Kidney (tissue), 14 donors: ENCODE data around the gene RTL5. TPM values are rescaled to one million over a fixed set of nuclear protein-coding genes. Genes with fewer than 3 reads are reported as not detected.

ENCODE experiments used
- DNase-seq, 5 donors: peaks; one replicate each; pipeline ENCODE4 v3.0.0-alpha.2; 2013 to 2020
- FAIRE-seq: peaks from 2 replicates; lab custom pipeline; 2012; peaks lifted over from hg19 to GRCh38; lab: Jason Lieb, UNC
- H3K27ac ChIP-seq, 2 donors: one replicate each; pipeline ENCODE4 v1.7.0; 2013; ENCODE audit warnings: low read depth in 2 of 2, low read length in 2 of 2, inconsistent platforms in 1 of 2
- H3K27me3 ChIP-seq: one replicate; pipeline ENCODE4 v1.7.1; 2013; ENCODE audit warnings: low read length, inconsistent platforms; ENCODE audit not compliant: control insufficient read depth, insufficient read depth
- H3K36me3 ChIP-seq, 3 donors: one replicate each; pipeline versions ENCODE4 v1.7.0 to v1.7.1; 2013; ENCODE audit warnings: low read length in 3 of 3, control low read depth in 1 of 3, inconsistent platforms in 1 of 3; ENCODE audit not compliant: insufficient read depth in 3 of 3, control insufficient read depth in 2 of 3
- H3K4me1 ChIP-seq, 3 donors: one replicate each; pipeline versions ENCODE4 v1.7.0 to v1.7.1; 2013; ENCODE audit warnings: low read length in 3 of 3, inconsistent platforms in 1 of 3, low read depth in 1 of 3; ENCODE audit not compliant: control insufficient read depth in 2 of 3, insufficient read depth in 2 of 3
- H3K4me3 ChIP-seq, 3 donors: one replicate each; pipeline versions ENCODE4 v1.7.0 to v1.8.1; 2013; ENCODE audit warnings: low read length in 3 of 3, control low read depth in 1 of 3, inconsistent platforms in 1 of 3
- H3K9ac ChIP-seq, 3 donors: one replicate each; pipeline versions ENCODE4 v1.7.0 to v1.7.1; 2013; ENCODE audit warnings: low read length in 3 of 3, control low read depth in 1 of 3, inconsistent platforms in 1 of 3
- H3K9me3 ChIP-seq, 3 donors: one replicate each; pipeline versions ENCODE4 v1.7.0 to v1.7.1; 2013; ENCODE audit warnings: low read length in 3 of 3, control low read depth in 1 of 3, inconsistent platforms in 1 of 3; ENCODE audit not compliant: control insufficient read depth in 2 of 3, insufficient read depth in 1 of 3
- CTCF ChIP-seq: IDR thresholded peaks from 3 replicates; pipeline ENCODE4 v1.5.1; 2012; ENCODE audit warnings: mild to moderate bottlenecking, moderate library complexity, borderline replicate concordance; ENCODE audit not compliant: insufficient read depth; ENCODE audit errors: extremely low read depth
- intact Hi-C: fragments of 100-400 bp; cut with DNase I; formaldehyde crosslinking; loops from one replicate; pipeline ENCODE4 v1.11.1; 2022
- polyA plus RNA-seq: library from polyadenylated mRNA; stranded (reverse); fragments of 350-450 nt; fragmentation: Illumina TruSeq; extraction: RNeasy Lipid Tissue Mini Kit (QIAGEN cat#74804); gene quantifications from one replicate; pipeline ENCODE4 v1.2.3, GENCODE V29; 2014; ENCODE audit warnings: low read depth, low replicate concordance; ENCODE audit not compliant: insufficient read depth
- total RNA-seq: library from RNA; stranded (reverse); fragmentation: NEBNext Ultra II Directional; extraction: Animal tissue kit (Norgen Biotek cat#: 25700); gene quantifications from one replicate; pipeline ENCODE4 v1.2.1, GENCODE V29; 2021
- donor health status: control.
- donor health status: control.
- donor health status: control.
- donor health status: control.
- donor health status: control.
- donor health status: DM: yes; HTN: yes; CAD: no.
- donor health status: Normal renal cell carcinoma (clear cell type).

The RTL5 gene
- total and polyA plus RNA-seq, 2 donors from 2014 or later, result 5.7 to 6.9 TPM

GRCh38 chrX:72113461-72113860, 18.3 kb downstream of the RTL5 start:
- no peak overlapping the region for H3K9ac ChIP-seq
- DNase-seq, result no peak
- no peak for TF ChIP-seq CTCF
- peaks cover 3% of the 10 kb centered on the region for H3K27me3 ChIP-seq
- FAIRE-seq, result no peak
- no peaks in the 10 kb centered on the region for H3K4me1 ChIP-seq
- H3K27ac ChIP-seq, result no peak overlapping the region
- intact Hi-C loops, result no loop called here
- H3K36me3 ChIP-seq, result no peaks in the 10 kb centered on the region
- H3K4me3 ChIP-seq, result no peak overlapping the region
- H3K9me3 ChIP-seq, result no peaks in the 10 kb centered on the region

DNA sequence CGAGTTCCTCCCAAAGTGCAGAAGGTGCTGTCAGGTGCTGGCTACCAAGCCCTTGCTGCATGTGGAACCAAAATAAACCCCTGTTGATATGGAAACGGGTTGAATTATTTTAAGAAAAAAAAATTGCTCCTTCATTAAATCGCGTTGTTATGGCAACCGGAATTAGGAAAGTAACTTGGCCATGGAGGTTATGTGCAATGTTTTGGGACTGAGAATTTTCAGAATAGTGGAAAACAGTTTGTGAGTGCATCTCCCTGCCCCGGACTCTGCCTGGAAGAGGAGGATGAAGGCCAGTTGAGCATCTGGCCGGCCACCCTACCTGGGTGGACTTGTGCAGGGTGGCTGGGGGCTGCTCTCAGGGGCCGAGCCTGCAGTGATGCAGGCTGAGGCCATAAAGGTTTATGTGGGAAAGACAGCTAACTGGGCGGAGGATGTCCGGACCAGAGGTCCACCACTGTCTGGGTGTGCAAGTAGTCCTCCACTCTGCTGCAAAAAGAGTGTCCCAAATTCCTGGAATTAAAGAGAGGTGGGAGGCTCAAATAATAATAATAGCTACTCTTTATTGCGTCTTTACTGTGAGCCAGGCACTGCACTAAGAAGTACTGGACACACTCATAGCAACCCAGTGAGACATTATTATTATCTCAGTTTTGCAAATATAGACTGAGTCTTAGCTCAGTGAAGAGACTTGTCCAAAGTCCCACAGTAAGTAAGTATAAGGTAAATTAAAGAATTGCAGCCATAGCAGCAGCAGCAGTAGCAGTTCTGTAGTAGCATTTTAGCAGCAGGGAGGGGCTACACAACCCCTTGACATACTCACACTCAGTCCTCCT, 20.6 kb downstream of the RTL5 start:
- H3K4me1 ChIP-seq, result no peaks in the 10 kb centered on the region
- DNase-seq, result peak in 1 of 5 donors; percentile 46
- H3K9ac ChIP-seq, result no peak overlapping the region
- no peak for TF ChIP-seq CTCF
- H3K27me3 ChIP-seq, result peaks cover 3% of the 10 kb centered on the region
- no peaks in the 10 kb centered on the region for H3K36me3 ChIP-seq
- FAIRE-seq, result no peak
- H3K27ac ChIP-seq, result no peak overlapping the region
- intact Hi-C loops, result no loop called here
- H3K9me3 ChIP-seq, result no peaks in the 10 kb centered on the region
- H3K4me3 ChIP-seq, result no peak overlapping the region

GRCh38 chrX:72110051-72110875, 21.5 kb downstream of the RTL5 start:
- DNase-seq (peak in 2 of 5 donors; percentile 30 to 51), FAIRE-seq (no peak)
- intact Hi-C loops, result no loop called here
- TF ChIP-seq CTCF, result no peak
- H3K4me3 ChIP-seq, result no peak overlapping the region
- peaks cover 3% of the 10 kb centered on the region for H3K27me3 ChIP-seq
- no peaks in the 10 kb centered on the region for H3K4me1 ChIP-seq
- H3K27ac ChIP-seq, result no peak overlapping the region
- no peaks in the 10 kb centered on the region for H3K36me3 ChIP-seq
- no peaks in the 10 kb centered on the region for H3K9me3 ChIP-seq
- H3K9ac ChIP-seq, result no peak overlapping the region
